Muscle of back (tissue), 11 donors: ENCODE measurements around the gene ATRN. TPM values are rescaled to one million over a fixed set of nuclear protein-coding genes. Genes with fewer than 3 reads are reported as not detected.
"Not testable (repeated sequence)": the region's sequence is repeated elsewhere in the genome, so short reads cannot be mapped to it uniquely, and the experiment has no call there.

ENCODE experiments used
- DNase-seq, 3 donors: peaks; one replicate each; pipeline versions ENCODE4 v3.0.0 to v3.0.0-alpha.2; 2013
- polyA plus RNA-seq, 10 donors: library from polyadenylated mRNA; unstranded; fragments of 120-200 nt; gene quantifications; one replicate each; pipeline ENCODE4 v1.2.1, GENCODE V29; 2013; ENCODE audit not compliant: insufficient read length in 10 of 10

ATRN gene
- polyA plus RNA-seq, 10 donors: 20.7 to 30.5 (median 25.2) TPM

GRCh38 chr20:3514012-3514642, 43.3 kb downstream of the ATRN start:
- DNase-seq: no peak

GRCh38 chr20:3515379-3516170, 44.8 kb downstream of the ATRN start:
- no peak for DNase-seq

GRCh38 chr20:3521852-3522740, 51.3 kb downstream of the ATRN start:
- DNase-seq: no peak

- DNase-seq: not testable (repeated sequence)
Measured at GRCh38 chr20:3524696-3525095, 53.9 kb downstream of the ATRN start.

- no peak for DNase-seq
Measured at GRCh38 chr20:3532089-3532615, 61.3 kb downstream of the ATRN start.

GRCh38 chr20:3537733-3538132, 66.9 kb downstream of the ATRN start:
- DNase-seq: not testable (repeated sequence)

- DNase-seq: no peak
Measured at GRCh38 chr20:3539311-3540107, 68.7 kb downstream of the ATRN start.

GRCh38 chr20:3541887-3542721, 71.3 kb downstream of the ATRN start:
- no peak for DNase-seq

- no peak for DNase-seq
Measured at GRCh38 chr20:3543901-3544507, 73.2 kb downstream of the ATRN start.

GRCh38 chr20:3545401-3545925, 74.6 kb downstream of the ATRN start:
- DNase-seq: no peak

- DNase-seq: no peak
Measured at GRCh38 chr20:3547906-3548305, 77.1 kb downstream of the ATRN start.

- no peak for DNase-seq
Measured at GRCh38 chr20:3550837-3551236, 80.0 kb downstream of the ATRN start.

- no peak for DNase-seq
Measured at GRCh38 chr20:3551681-3552434, 81.0 kb downstream of the ATRN start.

- no peak for DNase-seq
Measured at GRCh38 chr20:3553663-3554062, 82.8 kb downstream of the ATRN start.

- DNase-seq: peak in 1 of 3 donors; percentile 9
Measured at GRCh38 chr20:3557237-3557785, 86.5 kb downstream of the ATRN start.

- DNase-seq: no peak
Measured at GRCh38 chr20:3559231-3559630, 88.4 kb downstream of the ATRN start.

GRCh38 chr20:3559637-3560036, 88.8 kb downstream of the ATRN start:
- no peak for DNase-seq

- no peak for DNase-seq
Measured at GRCh38 chr20:3560162-3560561, 89.3 kb downstream of the ATRN start.

- DNase-seq: no peak
Measured at GRCh38 chr20:3560578-3560977, 89.8 kb downstream of the ATRN start.
